Activated naive CD8-positive, alpha-beta T cell (primary cell): ENCODE data around the gene CLMN.
"Not testable (repeated sequence)": the region's sequence is repeated elsewhere in the genome, so short reads cannot be mapped to it uniquely, and the experiment has no call there.

Experiments
- H3K27ac Mint-ChIP-seq: one replicate; pipeline ENCODE4 v1.8.0; 2021; ENCODE audit warnings: mixed read lengths
- H3K27me3 Mint-ChIP-seq: one replicate; pipeline ENCODE4 v1.8.0; 2021; ENCODE audit warnings: mixed read lengths
- H3K36me3 Mint-ChIP-seq: one replicate; pipeline ENCODE4 v1.8.0; 2021; ENCODE audit warnings: mixed read lengths
- H3K4me1 Mint-ChIP-seq: one replicate; pipeline ENCODE4 v1.8.0; 2021; ENCODE audit warnings: low read depth, mixed read lengths
- H3K4me3 Mint-ChIP-seq: one replicate; pipeline ENCODE4 v1.8.0; 2021; ENCODE audit warnings: mild to moderate bottlenecking, mixed read lengths
- H3K9me3 Mint-ChIP-seq: one replicate; pipeline ENCODE4 v1.8.0; 2021; ENCODE audit warnings: low read depth, mixed read lengths

Gene CLMN

GRCh38 chr14:95218472-95219193 is 101.1 kb downstream of the CLMN start:
- Mint-ChIP-seq H3K36me3 (no peaks in the 10 kb centered on the region), H3K27me3 (no peaks in the 10 kb centered on the region), H3K4me3 (no peak overlapping the region), H3K27ac (no peak overlapping the region), H3K9me3 (no peaks in the 10 kb centered on the region), H3K4me1 (no peaks in the 10 kb centered on the region)

- Mint-ChIP-seq H3K36me3 (no peaks in the 10 kb centered on the region), H3K9me3 (no peaks in the 10 kb centered on the region), H3K4me3 (no peak overlapping the region), H3K4me1 (no peaks in the 10 kb centered on the region), H3K27ac (no peak overlapping the region), H3K27me3 (no peaks in the 10 kb centered on the region)
Measured at GRCh38 chr14:95218006-95218405, 101.7 kb downstream of the CLMN start.

- Mint-ChIP-seq H3K4me3 (no peak overlapping the region), H3K27me3 (no peaks in the 10 kb centered on the region), H3K9me3 (no peaks in the 10 kb centered on the region), H3K27ac (no peak overlapping the region), H3K36me3 (no peaks in the 10 kb centered on the region), H3K4me1 (no peaks in the 10 kb centered on the region)
Measured at GRCh38 chr14:95217391-95217900, 102.3 kb downstream of the CLMN start.

- Mint-ChIP-seq H3K4me3 (no peak overlapping the region), H3K27ac (no peak overlapping the region), H3K9me3 (no peaks in the 10 kb centered on the region), H3K27me3 (no peaks in the 10 kb centered on the region), H3K4me1 (no peaks in the 10 kb centered on the region), H3K36me3 (no peaks in the 10 kb centered on the region)
Measured at GRCh38 chr14:95216008-95216407, 103.7 kb downstream of the CLMN start.

- Mint-ChIP-seq H3K9me3 (no peaks in the 10 kb centered on the region), H3K36me3 (no peaks in the 10 kb centered on the region), H3K27me3 (no peaks in the 10 kb centered on the region), H3K4me3 (no peak overlapping the region), H3K4me1 (no peaks in the 10 kb centered on the region), H3K27ac (no peak overlapping the region)
Measured at GRCh38 chr14:95215094-95215725, 104.5 kb downstream of the CLMN start.

- no peak overlapping the region for H3K27ac Mint-ChIP-seq
- H3K4me3 Mint-ChIP-seq, result no peak overlapping the region
- H3K9me3 Mint-ChIP-seq, result no peaks in the 10 kb centered on the region
- no peaks in the 10 kb centered on the region for H3K27me3 Mint-ChIP-seq
- H3K36me3 Mint-ChIP-seq, result no peaks in the 10 kb centered on the region
- H3K4me1 Mint-ChIP-seq, result no peaks in the 10 kb centered on the region
Measured at GRCh38 chr14:95213774-95214173, 105.9 kb downstream of the CLMN start.

GRCh38 chr14:95211721-95212504 is 107.8 kb downstream of the CLMN start:
- no peaks in the 10 kb centered on the region for H3K36me3 Mint-ChIP-seq
- no peak overlapping the region for H3K4me3 Mint-ChIP-seq
- no peaks in the 10 kb centered on the region for H3K4me1 Mint-ChIP-seq
- no peak overlapping the region for H3K27ac Mint-ChIP-seq
- H3K27me3 Mint-ChIP-seq, result no peaks in the 10 kb centered on the region
- H3K9me3 Mint-ChIP-seq, result no peaks in the 10 kb centered on the region

GRCh38 chr14:95210699-95211098 is 109.0 kb downstream of the CLMN start:
- H3K27me3 Mint-ChIP-seq, result no peaks in the 10 kb centered on the region
- no peaks in the 10 kb centered on the region for H3K36me3 Mint-ChIP-seq
- H3K27ac Mint-ChIP-seq, result no peak overlapping the region
- H3K4me3 Mint-ChIP-seq, result no peak overlapping the region
- no peaks in the 10 kb centered on the region for H3K4me1 Mint-ChIP-seq
- H3K9me3 Mint-ChIP-seq, result no peaks in the 10 kb centered on the region

- Mint-ChIP-seq H3K4me1 (no peaks in the 10 kb centered on the region), H3K27ac (no peak overlapping the region), H3K36me3 (no peaks in the 10 kb centered on the region), H3K4me3 (no peak overlapping the region), H3K27me3 (no peaks in the 10 kb centered on the region), H3K9me3 (peaks cover 6% of the 10 kb centered on the region)
Measured at GRCh38 chr14:95208598-95208997, 111.1 kb downstream of the CLMN start.

- Mint-ChIP-seq H3K27me3 (no peaks in the 10 kb centered on the region), H3K36me3 (no peaks in the 10 kb centered on the region), H3K4me3 (no peak overlapping the region), H3K27ac (no peak overlapping the region), H3K4me1 (no peaks in the 10 kb centered on the region), H3K9me3 (peaks cover 6% of the 10 kb centered on the region)
Measured at GRCh38 chr14:95207475-95208233, 112.1 kb downstream of the CLMN start.

GRCh38 chr14:95206534-95206933 is 113.2 kb downstream of the CLMN start:
- H3K4me1 Mint-ChIP-seq, result no peaks in the 10 kb centered on the region
- H3K27ac Mint-ChIP-seq, result no peak overlapping the region
- no peaks in the 10 kb centered on the region for H3K27me3 Mint-ChIP-seq
- peaks cover 6% of the 10 kb centered on the region for H3K9me3 Mint-ChIP-seq
- no peak overlapping the region for H3K4me3 Mint-ChIP-seq
- no peaks in the 10 kb centered on the region for H3K36me3 Mint-ChIP-seq

GRCh38 chr14:95204705-95205104 is 115.0 kb downstream of the CLMN start:
- Mint-ChIP-seq H3K4me3 (no peak overlapping the region), H3K4me1 (no peaks in the 10 kb centered on the region), H3K27ac (no peak overlapping the region), H3K27me3 (no peaks in the 10 kb centered on the region), H3K9me3 (peaks cover 6% of the 10 kb centered on the region), H3K36me3 (no peaks in the 10 kb centered on the region)

GRCh38 chr14:95201745-95202144 is 118.0 kb downstream of the CLMN start:
- H3K27me3 Mint-ChIP-seq, H3K9me3 Mint-ChIP-seq, H3K4me3 Mint-ChIP-seq, H3K4me1 Mint-ChIP-seq, H3K27ac Mint-ChIP-seq, H3K36me3 Mint-ChIP-seq: not testable (repeated sequence)

GRCh38 chr14:95200404-95200803 is 119.3 kb downstream of the CLMN start:
- Mint-ChIP-seq H3K36me3 (no peaks in the 10 kb centered on the region), H3K9me3 (peaks cover 6% of the 10 kb centered on the region), H3K27ac (no peak overlapping the region), H3K27me3 (no peaks in the 10 kb centered on the region), H3K4me3 (no peak overlapping the region), H3K4me1 (no peaks in the 10 kb centered on the region)
